Transverse colon (tissue), 3 donors: ENCODE data around the gene CISH.

Source experiments
- CTCF ChIP-seq, 5 experiments: fragments of 200-600 bp in 3 of 5; fragments of 450-650 bp in 2 of 5; sonication (generic) in 3 of 5; IDR thresholded peaks; 1 replicate in 2 of 5; 2 replicates in 3 of 5; pipeline ENCODE4 v1.5.1; 2016 to 2017; ENCODE audit warnings: antibody characterized with exemption in 5 of 5, inconsistent platforms in 3 of 5, mild to moderate bottlenecking in 2 of 5, moderate library complexity in 1 of 5
- EP300 ChIP-seq: sonication (generic); formaldehyde crosslinking; IDR thresholded peaks from one replicate; pipeline ENCODE4 v1.6.1; 2017; ENCODE audit warnings: antibody characterized with exemption, low read depth

- TF ChIP-seq EP300 (no peak), CTCF (IDR thresholded peaks at IDR 0.05) (no peak)
Observed at GRCh38 chr3:50586763-50587070, 24.9 kb downstream of the CISH start.
